NB4 (cell line): Measurements from ENCODE around the gene NTN4.
A peak's percentile ranks its signal among the peaks of the same experiment; 100 is the strongest.
"Not testable (repeated sequence)": the region's sequence is repeated elsewhere in the genome, so short reads cannot be mapped to it uniquely, and the experiment has no call there.

Source experiments
- DNase-seq: peaks from one replicate; pipeline ENCODE4 v3.0.0; 2010; ENCODE audit warnings: low read depth
- H3K4me3 ChIP-seq: one replicate; pipeline ENCODE4 v1.5.1; 2011; ENCODE audit warnings: mild to moderate bottlenecking, low read depth, low read length, moderate library complexity
- MYC ChIP-seq: IDR thresholded peaks from 2 replicates; pipeline ENCODE4 v1.6.1; 2011; ENCODE audit warnings: low read depth, low read length
- POLR2A ChIP-seq: IDR thresholded peaks from 2 replicates; pipeline ENCODE4 v1.6.1; 2011; ENCODE audit warnings: mild to moderate bottlenecking; ENCODE audit not compliant: insufficient read length; ENCODE audit errors: extremely low read depth
- TF ChIP-seq, protein P1 (sequence below): IDR thresholded peaks from one replicate; pipeline ENCODE4 v1.5.1; 2012; ENCODE audit warnings: low read depth, low read length
- TF ChIP-seq, protein P2 (sequence below): IDR thresholded peaks from 2 replicates; pipeline ENCODE4 v1.6.1; 2011; ENCODE audit warnings: low read depth, low read length

Gene NTN4

DNA sequence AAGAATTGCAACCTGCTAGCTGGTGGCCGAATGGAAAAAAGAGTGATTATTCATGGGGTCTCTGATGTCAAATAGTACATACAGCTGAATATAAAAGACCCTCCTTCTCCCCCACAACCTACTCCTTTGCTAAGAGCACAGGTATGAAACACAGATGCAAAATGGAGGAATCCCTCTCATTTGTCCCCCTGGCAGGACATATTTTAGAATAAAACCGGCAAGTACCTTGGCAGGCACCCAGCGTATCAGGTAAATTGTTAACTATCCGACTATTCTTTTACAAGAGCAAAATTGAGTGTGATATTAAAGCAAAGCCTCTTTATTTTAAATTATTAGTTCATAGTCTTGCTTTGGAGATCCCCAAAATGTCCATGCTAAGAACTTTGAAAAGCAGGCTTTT is 165.6 kb downstream of the NTN4 start:
- TF ChIP-seq, protein P1, sequence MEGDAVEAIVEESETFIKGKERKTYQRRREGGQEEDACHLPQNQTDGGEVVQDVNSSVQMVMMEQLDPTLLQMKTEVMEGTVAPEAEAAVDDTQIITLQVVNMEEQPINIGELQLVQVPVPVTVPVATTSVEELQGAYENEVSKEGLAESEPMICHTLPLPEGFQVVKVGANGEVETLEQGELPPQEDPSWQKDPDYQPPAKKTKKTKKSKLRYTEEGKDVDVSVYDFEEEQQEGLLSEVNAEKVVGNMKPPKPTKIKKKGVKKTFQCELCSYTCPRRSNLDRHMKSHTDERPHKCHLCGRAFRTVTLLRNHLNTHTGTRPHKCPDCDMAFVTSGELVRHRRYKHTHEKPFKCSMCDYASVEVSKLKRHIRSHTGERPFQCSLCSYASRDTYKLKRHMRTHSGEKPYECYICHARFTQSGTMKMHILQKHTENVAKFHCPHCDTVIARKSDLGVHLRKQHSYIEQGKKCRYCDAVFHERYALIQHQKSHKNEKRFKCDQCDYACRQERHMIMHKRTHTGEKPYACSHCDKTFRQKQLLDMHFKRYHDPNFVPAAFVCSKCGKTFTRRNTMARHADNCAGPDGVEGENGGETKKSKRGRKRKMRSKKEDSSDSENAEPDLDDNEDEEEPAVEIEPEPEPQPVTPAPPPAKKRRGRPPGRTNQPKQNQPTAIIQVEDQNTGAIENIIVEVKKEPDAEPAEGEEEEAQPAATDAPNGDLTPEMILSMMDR, result no peak
- TF ChIP-seq, protein P2, sequence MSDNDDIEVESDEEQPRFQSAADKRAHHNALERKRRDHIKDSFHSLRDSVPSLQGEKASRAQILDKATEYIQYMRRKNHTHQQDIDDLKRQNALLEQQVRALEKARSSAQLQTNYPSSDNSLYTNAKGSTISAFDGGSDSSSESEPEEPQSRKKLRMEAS, result no peak
- no peak overlapping the region for H3K4me3 ChIP-seq
- DNase-seq, result no peak

- no peak for DNase-seq
- TF ChIP-seq, protein P1, result no peak
- no peak for TF ChIP-seq POLR2A
- TF ChIP-seq, protein P2, result no peak
- TF ChIP-seq MYC, result no peak
- no peak overlapping the region for H3K4me3 ChIP-seq
Observed at GRCh38 chr12:95624589-95624988, 166.0 kb downstream of the NTN4 start.

- peak; percentile 84 for DNase-seq
- H3K4me3 ChIP-seq, result no peak overlapping the region
- TF ChIP-seq, protein P2, result no peak
- TF ChIP-seq, protein P1, result peak; percentile 97
Observed at GRCh38 chr12:95623554-95624170, 166.9 kb downstream of the NTN4 start.

- DNase-seq, result no peak
- no peak overlapping the region for H3K4me3 ChIP-seq
- no peak for TF ChIP-seq POLR2A
- TF ChIP-seq MYC, result no peak
Observed at GRCh38 chr12:95622879-95623278, 167.7 kb downstream of the NTN4 start.

- no peak for DNase-seq
- no peak overlapping the region for H3K4me3 ChIP-seq
- no peak for TF ChIP-seq MYC
- TF ChIP-seq, protein P2, result no peak
- TF ChIP-seq, protein P1, result no peak
- no peak for TF ChIP-seq POLR2A
Observed at GRCh38 chr12:95621725-95622124, 168.8 kb downstream of the NTN4 start.

DNA sequence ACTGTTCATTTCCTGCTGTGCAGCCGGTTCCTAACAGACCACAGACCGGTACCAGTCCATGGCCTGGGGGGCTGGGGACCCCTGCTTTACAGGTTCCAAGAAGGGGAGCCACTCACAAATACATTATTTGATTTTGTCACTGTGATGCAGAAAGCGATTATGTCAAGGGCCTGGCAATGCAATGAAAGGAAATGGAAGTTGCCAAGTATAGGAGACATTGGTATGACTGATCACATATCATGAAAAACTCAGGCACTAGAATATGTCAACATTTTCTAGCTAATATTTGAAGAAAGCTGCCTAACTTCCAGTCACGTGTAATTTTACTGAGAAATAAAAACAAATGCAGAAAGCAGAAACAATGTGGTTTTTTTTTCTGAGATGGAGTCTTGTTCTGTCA is 170.4 kb downstream of the NTN4 start:
- no peak for DNase-seq
- no peak overlapping the region for H3K4me3 ChIP-seq
- TF ChIP-seq POLR2A, result no peak
- TF ChIP-seq, protein P2, result no peak
- no peak for TF ChIP-seq MYC
- TF ChIP-seq, protein P1, result no peak

DNA sequence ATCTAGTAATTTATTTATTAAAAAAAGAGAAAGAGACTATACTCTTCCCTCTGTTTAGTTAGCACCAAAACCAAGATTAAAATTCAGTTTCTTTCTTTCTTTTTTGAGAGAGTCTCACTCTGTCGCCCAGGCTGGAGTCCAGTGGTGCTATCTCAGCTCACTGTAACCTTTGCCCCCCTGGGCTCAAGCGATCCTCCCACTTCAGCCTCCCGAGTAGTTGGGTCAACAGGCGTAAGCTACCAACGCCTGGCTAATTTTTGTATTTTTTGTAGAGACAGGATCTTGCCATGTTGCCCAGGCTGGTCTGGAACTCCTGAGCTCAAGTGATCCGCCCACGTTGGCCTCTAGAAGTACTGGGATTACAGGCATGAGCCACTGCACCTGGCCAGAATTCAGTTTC is 174.1 kb downstream of the NTN4 start:
- not testable (repeated sequence) for DNase-seq, H3K4me3 ChIP-seq
